Activated naive CD8-positive, alpha-beta T cell treated with anti-CD3 and anti-CD28 coated beads, Interleukin-2, amount 50 U/mL, for 16 hours (primary cell): ENCODE data around the gene IMMP2L.

Experiments used
- DNase-seq: peaks from one replicate; pipeline ENCODE4 v3.0.0-alpha.2; 2020; ENCODE audit warnings: low read depth, low spot score

Gene IMMP2L

DNA sequence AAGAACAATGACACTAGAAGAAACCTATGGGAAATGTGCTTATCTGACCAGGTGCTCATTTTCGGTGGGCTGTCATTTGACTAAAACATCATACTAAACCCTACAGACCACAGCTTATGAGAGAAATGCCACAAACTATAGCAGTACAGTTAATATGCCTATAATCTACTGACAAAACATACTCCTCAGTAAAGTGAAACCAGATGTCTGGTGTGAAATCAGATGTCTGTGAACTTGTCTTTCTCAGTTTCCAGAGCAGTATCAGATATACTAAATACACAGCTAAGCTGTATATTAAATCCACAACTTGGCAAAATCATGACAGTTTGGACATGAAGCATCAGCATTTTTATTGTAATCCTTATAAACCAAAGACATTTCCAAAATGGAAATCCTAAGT, 3.3 kb downstream of the IMMP2L start:
- no peak for DNase-seq

GRCh38 chr7:111556977-111557376, 5.3 kb downstream of the IMMP2L start:
- no peak for DNase-seq

DNA sequence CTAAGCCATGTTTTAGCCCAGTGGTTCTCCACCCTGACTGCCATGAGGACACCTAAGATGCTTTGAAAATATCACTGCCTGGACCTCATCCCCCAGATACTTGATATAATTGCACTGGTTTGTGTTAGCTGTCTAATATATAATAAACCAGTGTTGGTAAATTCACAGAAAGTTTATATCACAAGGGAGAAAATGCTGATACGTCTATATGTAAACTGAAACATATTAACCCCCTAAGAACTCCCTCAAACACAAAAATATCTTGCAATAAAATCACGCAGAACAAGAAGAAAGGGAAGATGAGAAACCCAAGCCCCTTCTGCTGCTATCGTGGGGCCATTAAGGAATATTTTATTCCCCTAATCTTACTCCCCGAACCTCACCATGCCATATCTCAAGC, 8.2 kb downstream of the IMMP2L start:
- no peak for DNase-seq

DNA sequence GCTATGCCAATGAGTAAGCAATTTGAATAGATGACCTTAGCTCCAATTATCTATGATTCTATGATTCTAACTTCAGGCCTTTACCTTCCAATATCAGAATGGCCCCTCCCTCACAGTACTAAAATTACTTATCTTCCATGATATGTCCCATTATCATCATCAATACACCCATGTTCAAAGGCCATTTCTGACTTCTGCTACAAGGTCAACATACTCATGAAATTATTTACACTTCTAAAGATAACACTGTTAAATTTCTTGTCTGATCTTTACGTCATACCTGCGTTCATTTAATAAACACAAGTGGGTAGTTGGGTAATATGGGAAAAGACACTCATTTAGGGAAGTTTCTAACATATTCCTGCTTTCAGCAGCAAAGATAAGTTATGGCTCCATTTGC, 21.2 kb downstream of the IMMP2L start:
- DNase-seq = no peak

- DNase-seq = no peak
These were observed 22.0 kb downstream of the IMMP2L start for GRCh38 chr7:111540199-111540815.

DNA sequence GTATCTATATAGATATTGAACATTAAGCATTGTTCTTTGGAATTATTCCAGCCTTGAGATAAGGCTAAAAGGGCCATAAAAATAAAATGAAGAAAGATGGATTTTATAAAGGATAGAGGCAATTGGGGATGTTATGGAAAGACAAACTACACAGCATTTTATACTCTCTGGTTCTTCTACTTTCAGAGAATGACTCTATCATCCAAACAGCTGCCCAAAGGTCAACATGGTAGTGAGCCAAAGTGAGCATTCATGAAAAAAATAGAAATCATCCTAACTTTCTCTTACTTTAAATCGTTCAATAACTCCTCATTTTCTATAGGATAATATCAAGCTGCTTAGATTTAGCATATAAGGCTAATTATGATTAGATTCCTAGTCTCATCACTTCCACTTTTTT, 25.2 kb downstream of the IMMP2L start:
- DNase-seq = no peak

DNA sequence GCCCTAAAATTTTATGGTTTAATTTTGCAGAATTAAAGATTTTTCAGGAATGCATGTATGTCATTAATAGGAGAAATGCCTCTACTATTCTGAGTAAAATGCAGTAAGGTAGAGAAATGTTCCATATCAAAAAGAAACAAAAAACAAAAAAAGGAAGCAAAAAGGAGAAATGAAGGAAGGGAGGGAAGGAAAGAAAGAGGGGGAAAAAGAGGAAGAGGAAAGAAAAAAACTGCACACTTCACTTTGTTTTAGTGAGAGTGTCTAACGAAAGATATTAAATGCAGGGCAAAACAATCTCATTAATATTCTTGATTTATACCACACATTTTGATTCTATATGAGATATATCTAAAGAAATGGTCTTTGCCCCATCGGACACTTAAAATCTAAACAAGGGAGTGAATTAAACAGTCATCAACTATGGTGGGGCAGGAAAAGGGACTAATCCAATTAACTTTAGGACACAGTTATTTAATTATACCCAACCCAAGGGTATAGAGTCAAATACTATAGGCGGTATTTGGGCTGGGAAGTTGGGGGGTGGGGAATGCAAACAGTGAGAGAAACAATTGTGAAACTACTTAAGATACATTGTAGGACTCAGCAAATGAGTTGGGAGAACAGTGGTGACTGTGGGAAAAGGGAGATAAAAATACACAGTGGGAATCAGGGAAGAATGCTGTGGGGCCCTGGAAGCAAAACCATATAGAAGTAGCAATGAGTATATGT, 27.0 kb downstream of the IMMP2L start:
- no peak for DNase-seq

DNA sequence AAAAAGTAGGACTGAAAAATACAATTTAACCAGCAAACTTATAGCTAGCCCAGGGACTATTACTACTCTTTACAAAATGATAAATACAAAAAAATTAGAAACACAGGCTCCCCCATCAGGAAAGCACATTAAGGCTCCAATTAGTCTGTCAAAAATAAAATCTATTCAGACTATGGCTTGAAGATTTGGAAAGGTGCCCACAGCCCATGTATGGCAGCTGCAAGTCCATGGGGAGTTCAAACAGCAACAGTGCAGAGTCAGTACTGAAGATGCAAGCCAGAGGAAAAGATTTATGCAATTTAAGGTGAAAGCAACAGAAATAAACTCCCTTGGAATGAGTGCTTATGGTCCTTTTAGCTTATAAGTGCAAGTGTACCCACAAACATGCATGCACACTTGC, 29.7 kb downstream of the IMMP2L start:
- DNase-seq = no peak

DNA sequence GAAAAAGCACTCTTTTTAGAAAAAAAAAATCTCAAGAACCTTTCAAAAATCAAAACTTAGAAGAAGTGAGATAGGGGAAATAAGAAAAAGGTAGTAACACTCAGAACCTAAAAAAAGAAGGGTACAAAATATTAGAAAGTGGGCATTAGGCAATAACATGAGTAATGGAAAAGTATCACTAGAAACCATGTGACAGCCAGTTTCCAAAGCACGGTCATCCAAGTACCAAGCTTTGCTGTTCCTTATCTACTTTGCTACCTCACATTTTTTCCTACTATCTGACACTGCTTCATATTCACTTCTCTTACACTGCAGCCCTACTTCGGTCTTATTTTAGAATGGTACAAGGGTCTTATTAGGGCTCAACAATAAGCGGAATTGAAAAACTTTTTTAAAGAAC, 30.3 kb downstream of the IMMP2L start:
- DNase-seq = no peak

- DNase-seq = no peak
These were observed 32.0 kb downstream of the IMMP2L start for GRCh38 chr7:111530356-111530668.

GRCh38 chr7:111529507-111530355, 32.6 kb downstream of the IMMP2L start:
- no peak for DNase-seq

- no peak for DNase-seq
These were observed 34.0 kb downstream of the IMMP2L start for GRCh38 chr7:111528331-111528730.

DNA sequence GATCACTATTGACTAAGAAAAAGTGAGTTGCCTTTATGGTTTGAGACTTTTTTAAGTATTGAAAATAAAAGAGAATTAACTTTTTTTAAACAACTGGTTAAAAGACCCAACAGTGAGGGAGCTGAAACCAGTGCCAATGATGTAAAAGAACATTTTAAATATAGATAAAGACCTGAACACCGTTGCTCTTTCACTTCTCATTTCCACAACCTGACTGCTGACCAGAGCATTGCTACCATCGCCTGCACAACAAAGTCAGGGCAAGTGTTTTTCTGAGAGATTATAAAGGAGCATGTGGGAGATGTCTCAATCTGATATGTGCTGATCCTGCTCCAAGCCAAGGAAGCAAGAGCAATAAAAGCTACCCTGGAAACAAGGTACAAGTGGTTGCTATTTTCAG, 34.7 kb downstream of the IMMP2L start:
- DNase-seq = no peak

GRCh38 chr7:111525100-111525499, 37.2 kb downstream of the IMMP2L start:
- no peak for DNase-seq

GRCh38 chr7:111521660-111522059, 40.6 kb downstream of the IMMP2L start:
- no peak for DNase-seq

DNA sequence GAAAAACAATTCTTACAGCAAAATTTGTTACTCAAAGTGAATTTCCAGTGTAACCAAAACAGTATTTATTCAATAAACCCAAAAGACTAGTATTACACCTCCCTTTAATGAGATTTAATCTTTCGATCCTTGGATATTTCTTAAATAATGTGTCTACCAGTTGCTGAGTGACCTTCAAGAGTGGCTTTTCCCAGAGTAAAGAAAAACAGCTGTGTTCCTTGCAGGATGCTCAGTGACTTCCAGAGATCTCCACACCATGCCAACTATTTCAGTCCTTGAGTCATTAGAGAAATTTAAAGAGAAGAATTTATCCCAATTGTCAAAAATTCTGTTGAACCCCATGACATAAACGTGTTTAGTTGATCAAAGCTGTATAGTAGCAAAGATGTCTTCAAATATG, 44.0 kb downstream of the IMMP2L start:
- DNase-seq = no peak

- DNase-seq = no peak
These were observed 44.7 kb downstream of the IMMP2L start for GRCh38 chr7:111517549-111517951.

DNA sequence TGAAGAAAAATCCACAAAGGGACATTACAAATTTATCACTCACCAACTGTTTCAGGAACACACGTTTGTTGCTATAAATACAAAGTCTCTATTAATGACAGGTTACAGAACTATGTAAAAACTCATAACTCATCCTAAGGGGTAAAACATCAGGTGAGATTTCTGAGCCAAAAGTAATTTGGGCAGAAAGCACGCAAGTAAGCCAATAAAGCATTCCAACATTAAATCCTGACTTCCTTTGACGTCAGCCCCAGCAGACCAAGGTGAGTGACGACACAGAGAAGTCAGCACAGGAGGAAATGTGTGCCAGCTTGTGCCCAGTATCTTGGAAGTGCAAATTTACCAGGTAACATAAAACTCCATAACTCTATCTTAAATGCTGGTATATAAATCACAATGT, 45.7 kb downstream of the IMMP2L start:
- DNase-seq = no peak

DNA sequence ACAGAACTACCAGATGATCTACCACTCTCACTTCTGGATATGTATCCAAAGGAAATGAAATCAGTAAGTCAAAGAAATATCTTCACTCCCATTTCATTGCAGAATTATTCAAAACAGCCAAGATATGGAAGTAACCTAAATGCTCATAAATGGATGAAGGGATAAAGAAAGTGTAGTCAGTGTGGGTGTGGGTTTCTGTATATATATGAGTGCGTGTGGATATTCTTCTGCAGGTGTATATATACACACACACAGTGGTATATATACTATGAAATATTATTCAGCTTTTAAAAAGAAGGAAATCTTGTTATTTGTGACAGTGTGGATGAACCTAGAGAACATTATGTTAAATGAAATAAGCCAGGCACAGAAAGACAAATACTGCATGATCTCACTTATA, 48.7 kb downstream of the IMMP2L start:
- no peak for DNase-seq

DNA sequence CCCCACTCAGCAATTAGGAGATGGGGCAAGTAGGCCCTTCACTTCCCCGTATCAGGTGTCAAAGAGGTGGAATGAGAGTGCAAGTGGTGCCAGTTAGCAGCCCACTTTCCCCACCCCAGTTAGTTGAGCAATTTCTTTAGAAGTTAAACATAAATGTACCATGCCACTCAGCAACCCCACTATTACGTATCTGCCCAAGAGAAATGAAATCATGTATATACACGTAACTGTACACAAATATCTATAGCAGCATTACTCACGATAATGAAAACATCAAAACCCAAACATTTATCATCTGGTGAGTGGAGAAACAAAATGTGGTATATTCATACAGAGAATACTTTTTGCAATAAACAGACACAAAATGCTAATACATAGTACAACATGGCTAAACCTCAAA, 50.4 kb downstream of the IMMP2L start:
- no peak for DNase-seq

DNA sequence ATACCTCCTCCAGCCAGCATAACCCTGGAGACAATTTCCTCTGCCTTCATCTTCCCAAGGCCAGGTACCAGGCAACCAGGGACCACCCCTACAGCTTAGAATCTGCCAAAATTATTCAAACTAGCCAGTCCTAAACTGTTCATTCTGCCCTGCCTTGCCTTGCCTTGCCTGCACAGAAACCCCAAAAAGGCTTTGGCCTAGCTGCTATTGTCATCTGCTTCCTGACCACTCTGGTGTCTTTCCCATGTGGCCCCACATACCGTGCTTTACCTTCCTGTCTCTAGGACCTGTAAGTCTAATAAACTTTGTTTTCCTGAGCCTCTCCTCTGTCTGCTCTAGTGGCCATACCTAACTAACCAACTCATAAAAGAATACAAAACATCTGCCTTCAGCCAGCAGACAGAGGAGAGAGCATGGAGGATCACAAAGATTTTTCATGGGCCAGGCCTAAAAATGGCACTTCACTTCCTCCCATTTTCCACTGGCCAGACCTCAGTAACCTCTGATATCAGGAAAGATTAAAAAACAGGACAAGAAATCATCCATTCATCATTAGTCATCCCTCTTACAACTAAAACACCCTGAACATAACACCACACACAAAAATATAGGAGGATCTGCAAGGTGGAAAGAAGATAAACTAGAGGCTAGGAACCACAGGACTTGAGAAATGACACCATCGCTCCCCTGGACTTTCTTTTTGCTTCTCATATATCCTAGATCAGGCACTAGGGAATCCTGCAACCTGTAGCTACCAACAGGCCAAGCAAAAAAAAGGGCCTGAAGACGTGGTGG, 51.5 kb downstream of the IMMP2L start:
- DNase-seq = no peak

- no peak for DNase-seq
These were observed 52.2 kb downstream of the IMMP2L start for GRCh38 chr7:111510062-111510461.
